GM12891 (cell line): ENCODE data around the gene FGF3.

Source experiments
- POLR2A ChIP-seq: IDR thresholded peaks from 2 replicates; pipeline ENCODE4 v1.6.1; 2011; ENCODE audit warnings: low read depth, low read length, control low read depth
- POLR2AphosphoS5 ChIP-seq: IDR thresholded peaks from 2 replicates; pipeline ENCODE4 v1.6.1; 2011; ENCODE audit warnings: low read depth, low read length, control low read depth
- TAF1 ChIP-seq: IDR thresholded peaks from 2 replicates; pipeline ENCODE4 v1.6.1; 2011; ENCODE audit warnings: low read depth, low read length, control low read depth

DNA sequence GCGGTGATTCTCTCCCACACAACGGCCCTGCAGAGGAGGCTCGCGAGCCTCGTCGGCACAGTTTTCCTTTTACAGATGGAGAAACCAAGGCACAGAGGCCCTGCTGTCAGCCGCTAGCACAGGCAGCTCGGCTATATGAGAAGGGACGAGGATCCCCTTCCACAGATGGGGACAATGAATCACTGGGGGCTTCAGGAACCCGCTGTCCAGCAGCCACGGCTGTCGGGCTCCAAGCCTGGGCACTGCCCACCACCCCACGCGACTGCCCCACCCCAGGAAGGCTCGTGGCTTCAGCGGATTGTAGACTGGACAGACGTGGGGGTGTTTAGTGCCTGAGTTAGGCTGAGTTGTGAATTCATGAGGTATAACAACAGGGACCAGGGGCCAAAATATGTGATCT lies 17.2 kb upstream of the FGF3 start:
- no peak for TF ChIP-seq POLR2A
- TF ChIP-seq POLR2AphosphoS5, result no peak
- no peak for TF ChIP-seq TAF1
